HG03196 (cell line): ENCODE measurements around the gene PSD4.

Experiments
- ATAC-seq: cut with Tn5 transposase; IDR thresholded peaks from one replicate; pipeline ENCODE4 v1.9.1; 2021; ENCODE audit not compliant: unreplicated experiment

Gene PSD4

GRCh38 chr2:113203217-113203530 lies 29.4 kb downstream of the PSD4 start:
- ATAC-seq: no peak

- ATAC-seq: peak; percentile 83
These were observed 30.2 kb downstream of the PSD4 start for GRCh38 chr2:113203901-113204519.

- ATAC-seq: no peak
These were observed 32.5 kb downstream of the PSD4 start for GRCh38 chr2:113206251-113206650.

GRCh38 chr2:113207021-113207420 lies 33.2 kb downstream of the PSD4 start:
- ATAC-seq: no peak

- no peak for ATAC-seq
These were observed 34.6 kb downstream of the PSD4 start for GRCh38 chr2:113208396-113208795.

- no peak for ATAC-seq
These were observed 35.4 kb downstream of the PSD4 start for GRCh38 chr2:113209011-113209645.

- no peak for ATAC-seq
These were observed 35.9 kb downstream of the PSD4 start for GRCh38 chr2:113209646-113210171.

GRCh38 chr2:113211226-113212105 lies 37.7 kb downstream of the PSD4 start:
- no peak for ATAC-seq

GRCh38 chr2:113212245-113213060 lies 38.7 kb downstream of the PSD4 start:
- ATAC-seq: no peak

- no peak for ATAC-seq
These were observed 39.5 kb downstream of the PSD4 start for GRCh38 chr2:113213061-113213930.

- no peak for ATAC-seq
These were observed 40.4 kb downstream of the PSD4 start for GRCh38 chr2:113214141-113214540.

GRCh38 chr2:113215056-113215455 lies 41.3 kb downstream of the PSD4 start:
- no peak for ATAC-seq

- ATAC-seq: no peak
These were observed 42.5 kb downstream of the PSD4 start for GRCh38 chr2:113216321-113216720.

GRCh38 chr2:113216891-113217454 lies 43.2 kb downstream of the PSD4 start:
- ATAC-seq: no peak

- no peak for ATAC-seq
These were observed 43.9 kb downstream of the PSD4 start for GRCh38 chr2:113217455-113218282.

GRCh38 chr2:113218283-113219091 lies 44.7 kb downstream of the PSD4 start:
- ATAC-seq: no peak

GRCh38 chr2:113219092-113219441 lies 45.3 kb downstream of the PSD4 start:
- no peak for ATAC-seq

- no peak for ATAC-seq
These were observed 45.7 kb downstream of the PSD4 start for GRCh38 chr2:113219525-113219888.
